T-helper 17 cell (primary cell): ENCODE measurements around the gene CCT5. TPM values are rescaled to one million over a fixed set of nuclear protein-coding genes. Genes with fewer than 3 reads are reported as not detected.
"Not testable (repeated sequence)": the region's sequence is repeated elsewhere in the genome, so short reads cannot be mapped to it uniquely, and the experiment has no call there.

ENCODE experiments used
- ATAC-seq: fragments of 150-1000 bp; cut with Tn5 transposase; 2 replicates; pipeline ENCODE4 v1.10.0; 2021; ENCODE audit warnings: mild to moderate bottlenecking, moderate library complexity
- DNase-seq, 3 donors: peaks; one replicate each; pipeline versions ENCODE4 v3.0.0 to v3.0.0-alpha.2; 2020 to 2021
- H3K9me3 ChIP-seq: one replicate; pipeline ENCODE4 v1.7.0; 2013; ENCODE audit warnings: low read length, mild to moderate bottlenecking; ENCODE audit not compliant: control insufficient read depth, poor library complexity, severe bottlenecking
- H3K27ac Mint-ChIP-seq: one replicate; pipeline ENCODE4 v1.8.0; 2022; ENCODE audit warnings: mild to moderate bottlenecking, moderate library complexity, mixed read lengths
- H3K27me3 Mint-ChIP-seq: one replicate; pipeline ENCODE4 v1.8.0; 2022; ENCODE audit warnings: mixed read lengths
- H3K36me3 Mint-ChIP-seq: one replicate; pipeline ENCODE4 v1.8.0; 2022; ENCODE audit warnings: low read depth, mixed read lengths
- H3K4me1 Mint-ChIP-seq: one replicate; pipeline ENCODE4 v1.8.0; 2022; ENCODE audit warnings: mild to moderate bottlenecking, mixed read lengths
- H3K4me3 Mint-ChIP-seq: one replicate; pipeline ENCODE4 v1.8.0; 2022; ENCODE audit warnings: mild to moderate bottlenecking, moderate library complexity, mixed read lengths
- total RNA-seq, 4 donors: library from RNA in 2 of 4; stranded (reverse) in 2 of 4; gene quantifications; one replicate each; pipeline ENCODE4 v1.2.3 and lab custom pipeline; 2022 to 2026

CCT5 gene
- total RNA-seq, 2 donors from 2014 or later = 62.6 to 73.0 TPM

- not testable (repeated sequence) for ATAC-seq, H3K27ac Mint-ChIP-seq, H3K36me3 Mint-ChIP-seq, DNase-seq, H3K4me3 Mint-ChIP-seq, H3K27me3 Mint-ChIP-seq, H3K9me3 ChIP-seq
- peaks cover 11% of the 10 kb centered on the region for H3K4me1 Mint-ChIP-seq
Measured at GRCh38 chr5:10272875-10273209, 22.8 kb downstream of the CCT5 start.

- DNase-seq (no peak), ATAC-seq (no peak)
- peaks cover 9% of the 10 kb centered on the region for H3K4me1 Mint-ChIP-seq
- H3K36me3 Mint-ChIP-seq = peaks cover 3% of the 10 kb centered on the region
- H3K27me3 Mint-ChIP-seq = peaks cover 8% of the 10 kb centered on the region
- no peaks in the 10 kb centered on the region for H3K9me3 ChIP-seq
- no peak overlapping the region for H3K27ac Mint-ChIP-seq
- H3K4me3 Mint-ChIP-seq = no peak overlapping the region
Measured at GRCh38 chr5:10275460-10275859, 25.4 kb downstream of the CCT5 start.

GRCh38 chr5:10275991-10276390, 25.9 kb downstream of the CCT5 start:
- no peak overlapping the region for H3K27ac Mint-ChIP-seq
- H3K4me3 Mint-ChIP-seq = no peak overlapping the region
- no peak for ATAC-seq
- DNase-seq = no peak
- peaks cover 8% of the 10 kb centered on the region for H3K27me3 Mint-ChIP-seq
- H3K36me3 Mint-ChIP-seq = peaks cover 3% of the 10 kb centered on the region
- no peaks in the 10 kb centered on the region for H3K9me3 ChIP-seq
- H3K4me1 Mint-ChIP-seq = peaks cover 9% of the 10 kb centered on the region

GRCh38 chr5:10276691-10277090, 26.6 kb downstream of the CCT5 start:
- DNase-seq = no peak
- ATAC-seq = no peak
- Mint-ChIP-seq H3K4me3 (no peak overlapping the region), H3K27ac (no peak overlapping the region), H3K36me3 (peaks cover 3% of the 10 kb centered on the region), H3K27me3 (peaks cover 8% of the 10 kb centered on the region), H3K4me1 (peaks cover 9% of the 10 kb centered on the region)
- H3K9me3 ChIP-seq = no peaks in the 10 kb centered on the region

- DNase-seq (no peak), ATAC-seq (no peak)
- H3K4me3 Mint-ChIP-seq = no peak overlapping the region
- peaks cover 9% of the 10 kb centered on the region for H3K4me1 Mint-ChIP-seq
- H3K9me3 ChIP-seq = no peaks in the 10 kb centered on the region
- H3K27me3 Mint-ChIP-seq = peaks cover 8% of the 10 kb centered on the region
- no peak overlapping the region for H3K27ac Mint-ChIP-seq
- H3K36me3 Mint-ChIP-seq = peaks cover 3% of the 10 kb centered on the region
Measured at GRCh38 chr5:10277773-10278630, 27.9 kb downstream of the CCT5 start.

- ATAC-seq (no peak), DNase-seq (no peak)
- no peak overlapping the region for H3K4me3 Mint-ChIP-seq
- peaks cover 3% of the 10 kb centered on the region for H3K36me3 Mint-ChIP-seq
- H3K9me3 ChIP-seq = no peaks in the 10 kb centered on the region
- H3K27ac Mint-ChIP-seq = no peak overlapping the region
- H3K27me3 Mint-ChIP-seq = peaks cover 8% of the 10 kb centered on the region
- peaks cover 11% of the 10 kb centered on the region for H3K4me1 Mint-ChIP-seq
Measured at GRCh38 chr5:10278658-10279279, 28.7 kb downstream of the CCT5 start.

GRCh38 chr5:10279328-10279727, 29.2 kb downstream of the CCT5 start:
- no peaks in the 10 kb centered on the region for H3K9me3 ChIP-seq
- H3K4me1 Mint-ChIP-seq = peaks cover 12% of the 10 kb centered on the region
- no peaks in the 10 kb centered on the region for H3K36me3 Mint-ChIP-seq
- no peak overlapping the region for H3K4me3 Mint-ChIP-seq
- no peak for ATAC-seq
- no peak for DNase-seq
- no peak overlapping the region for H3K27ac Mint-ChIP-seq
- peaks cover 8% of the 10 kb centered on the region for H3K27me3 Mint-ChIP-seq

- Mint-ChIP-seq H3K27me3 (peaks cover 8% of the 10 kb centered on the region), H3K4me1 (peaks cover 12% of the 10 kb centered on the region), H3K36me3 (no peaks in the 10 kb centered on the region), H3K4me3 (no peak overlapping the region), H3K27ac (no peak overlapping the region)
- no peak for DNase-seq
- H3K9me3 ChIP-seq = no peaks in the 10 kb centered on the region
- no peak for ATAC-seq
Measured at GRCh38 chr5:10279925-10280720, 30.0 kb downstream of the CCT5 start.

- DNase-seq (peak; percentile 60 to 72 (median 67)), ATAC-seq (peak; percentile 98)
- H3K27me3 Mint-ChIP-seq = peaks cover 8% of the 10 kb centered on the region
- no peak overlapping the region for H3K4me3 Mint-ChIP-seq
- H3K36me3 Mint-ChIP-seq = no peaks in the 10 kb centered on the region
- H3K9me3 ChIP-seq = no peaks in the 10 kb centered on the region
- no peak overlapping the region for H3K27ac Mint-ChIP-seq
- H3K4me1 Mint-ChIP-seq = peaks cover 9% of the 10 kb centered on the region
Measured at GRCh38 chr5:10283927-10284635, 34.0 kb downstream of the CCT5 start.

GRCh38 chr5:10285362-10285761, 35.3 kb downstream of the CCT5 start:
- H3K4me1 Mint-ChIP-seq, DNase-seq, H3K27ac Mint-ChIP-seq, ATAC-seq, H3K9me3 ChIP-seq, H3K36me3 Mint-ChIP-seq, H3K4me3 Mint-ChIP-seq, H3K27me3 Mint-ChIP-seq: not testable (repeated sequence)

GRCh38 chr5:10286162-10286861, 36.2 kb downstream of the CCT5 start:
- no peaks in the 10 kb centered on the region for H3K9me3 ChIP-seq
- Mint-ChIP-seq H3K4me1 (peaks cover 9% of the 10 kb centered on the region), H3K27me3 (peaks cover 16% of the 10 kb centered on the region), H3K4me3 (no peak overlapping the region), H3K27ac (no peak overlapping the region), H3K36me3 (peaks cover 3% of the 10 kb centered on the region)
- DNase-seq (no peak), ATAC-seq (no peak)

- H3K9me3 ChIP-seq = no peaks in the 10 kb centered on the region
- Mint-ChIP-seq H3K36me3 (peaks cover 3% of the 10 kb centered on the region), H3K27me3 (peaks cover 16% of the 10 kb centered on the region), H3K27ac (no peak overlapping the region), H3K4me3 (no peak overlapping the region), H3K4me1 (peaks cover 9% of the 10 kb centered on the region)
- ATAC-seq (no peak), DNase-seq (no peak)
Measured at GRCh38 chr5:10286862-10287227, 36.8 kb downstream of the CCT5 start.
